Measurements from ENCODE around the gene C2CD2L. TPM values are rescaled to one million over a fixed set of nuclear protein-coding genes. Genes with fewer than 3 reads are reported as not detected.
A peak's percentile ranks its signal among the peaks of the same experiment; 100 is the strongest.

The C2CD2L gene
- total and polyA plus RNA-seq, 7 donors: 5.3 to 22.6 (median 6.0) TPM

- no peak overlapping the region for H3K4me3 ChIP-seq
- H3K9me3 ChIP-seq: no peaks in the 10 kb centered on the region
- 88 to 89% methylated on average over 5 of the region's 5 CpGs for WGBS, 2 donors
- peaks cover 7 to 59% (median 30%) of the 10 kb centered on the region in 4 donors for H3K36me3 ChIP-seq
- H3K4me1 ChIP-seq: peaks cover 0 to 10% (median 3%) of the 10 kb centered on the region in 4 donors
- intact Hi-C loops (cut with DNase I): no loop called here
- no peak overlapping the region for H3K27ac ChIP-seq
- TF ChIP-seq POLR2A (IDR thresholded peaks at IDR 0.05): no peak
- no peak for TF ChIP-seq CTCF (IDR thresholded peaks at IDR 0.05)
- no peak for TF ChIP-seq EP300 (IDR thresholded peaks at IDR 0.05)
- TF ChIP-seq POLR2AphosphoS5 (IDR thresholded peaks at IDR 0.05): no peak
- DNase-seq: no peak
- H3K27me3 ChIP-seq: no peaks in the 10 kb centered on the region
These were observed 7.2 kb downstream of the C2CD2L start for GRCh38 chr11:119114351-119114750.

- peak overlapping the region in 3 of 4 donors; percentile 21 to 31 (median 23) for H3K27ac ChIP-seq
- H3K4me3 ChIP-seq: no peak overlapping the region
- DNase-seq: no peak
- H3K4me1 ChIP-seq: peaks cover 0 to 5% (median 4%) of the 10 kb centered on the region in 4 donors
- H3K36me3 ChIP-seq: peaks cover 7 to 57% (median 30%) of the 10 kb centered on the region in 4 donors
- no peaks in the 10 kb centered on the region for H3K27me3 ChIP-seq
- WGBS, 2 donors: 62 to 79% methylated on average over 24 of the region's 24 CpGs
- intact Hi-C loops (cut with DNase I): no loop called here
- no peaks in the 10 kb centered on the region for H3K9me3 ChIP-seq
- no peak for TF ChIP-seq CTCF (IDR thresholded peaks at IDR 0.05)
- no peak for TF ChIP-seq POLR2A (IDR thresholded peaks at IDR 0.05)
- no peak for TF ChIP-seq EP300 (IDR thresholded peaks at IDR 0.05)
- no peak for TF ChIP-seq POLR2AphosphoS5 (IDR thresholded peaks at IDR 0.05)
These were observed 8.5 kb downstream of the C2CD2L start for GRCh38 chr11:119115484-119116234.

- no peak for DNase-seq
- WGBS, 2 donors: 90 to 92% methylated on average over 10 of the region's 10 CpGs
- H3K36me3 ChIP-seq: peaks cover 7 to 52% (median 24%) of the 10 kb centered on the region in 4 donors
- H3K27ac ChIP-seq: peak overlapping the region in 2 of 4 donors; percentile 21 to 31
- H3K9me3 ChIP-seq: no peaks in the 10 kb centered on the region
- TF ChIP-seq CTCF (IDR thresholded peaks at IDR 0.05) (no peak), EP300 (IDR thresholded peaks at IDR 0.05) (no peak), POLR2AphosphoS5 (IDR thresholded peaks at IDR 0.05) (no peak), POLR2A (IDR thresholded peaks at IDR 0.05) (no peak)
- H3K27me3 ChIP-seq: no peaks in the 10 kb centered on the region
- no peak overlapping the region for H3K4me3 ChIP-seq
- intact Hi-C loops (cut with DNase I): no loop called here
- peaks cover 0 to 8% (median 6%) of the 10 kb centered on the region in 4 donors for H3K4me1 ChIP-seq
These were observed 9.1 kb downstream of the C2CD2L start for GRCh38 chr11:119116235-119116594.

GRCh38 chr11:119116601-119117000 is 9.5 kb downstream of the C2CD2L start:
- Histone ChIP-seq H3K9me3 (no peaks in the 10 kb centered on the region), H3K27ac (peak overlapping the region in 1 of 4 donors; percentile 21), H3K27me3 (no peaks in the 10 kb centered on the region), H3K36me3 (peaks cover 7 to 48% (median 21%) of the 10 kb centered on the region in 4 donors), H3K4me1 (peaks cover 0 to 8% (median 6%) of the 10 kb centered on the region in 4 donors), H3K4me3 (no peak overlapping the region)
- DNase-seq: no peak
- WGBS, 2 donors: 88 to 92% methylated on average over 5 of the region's 5 CpGs
- intact Hi-C loops (cut with DNase I): no loop called here
- TF ChIP-seq POLR2A (IDR thresholded peaks at IDR 0.05) (no peak), POLR2AphosphoS5 (IDR thresholded peaks at IDR 0.05) (no peak), EP300 (IDR thresholded peaks at IDR 0.05) (no peak), CTCF (IDR thresholded peaks at IDR 0.05) (no peak)
